EH (cell line): ENCODE data around the gene TMEM135.
A peak's percentile ranks its signal among the peaks of the same experiment; 100 is the strongest.
"Not testable (repeated sequence)": the region's sequence is repeated elsewhere in the genome, so short reads cannot be mapped to it uniquely, and the experiment has no call there.

Experiments
- DNase-seq: peaks from one replicate; pipeline ENCODE4 v3.0.0-alpha.2; 2015; ENCODE audit warnings: low read depth

TMEM135 gene

GRCh38 chr11:87258171-87258833 is 220.6 kb downstream of the TMEM135 start:
- no peak for DNase-seq

GRCh38 chr11:87259736-87260135 is 222.0 kb downstream of the TMEM135 start:
- no peak for DNase-seq

- peak; percentile 81 for DNase-seq
Measured at GRCh38 chr11:87260811-87261210, 223.1 kb downstream of the TMEM135 start.

- DNase-seq, result no peak
Measured at GRCh38 chr11:87263264-87263838, 225.6 kb downstream of the TMEM135 start.

- peak; percentile 47 for DNase-seq
Measured at GRCh38 chr11:87263979-87264378, 226.2 kb downstream of the TMEM135 start.

GRCh38 chr11:87265132-87265531 is 227.4 kb downstream of the TMEM135 start:
- DNase-seq, result peak; percentile 62

GRCh38 chr11:87265979-87266378 is 228.2 kb downstream of the TMEM135 start:
- DNase-seq, result no peak

GRCh38 chr11:87266751-87267150 is 229.0 kb downstream of the TMEM135 start:
- DNase-seq, result no peak

GRCh38 chr11:87271951-87272350 is 234.2 kb downstream of the TMEM135 start:
- not testable (repeated sequence) for DNase-seq

- no peak for DNase-seq
Measured at GRCh38 chr11:87275176-87275575, 237.4 kb downstream of the TMEM135 start.

GRCh38 chr11:87280143-87280542 is 242.4 kb downstream of the TMEM135 start:
- no peak for DNase-seq

GRCh38 chr11:87281496-87281895 is 243.8 kb downstream of the TMEM135 start:
- DNase-seq, result peak; percentile 41

- no peak for DNase-seq
Measured at GRCh38 chr11:87284306-87284705, 246.6 kb downstream of the TMEM135 start.

- DNase-seq, result not testable (repeated sequence)
Measured at GRCh38 chr11:87285674-87286073, 247.9 kb downstream of the TMEM135 start.

- no peak for DNase-seq
Measured at GRCh38 chr11:87286338-87286737, 248.6 kb downstream of the TMEM135 start.

GRCh38 chr11:87290304-87290922 is 252.7 kb downstream of the TMEM135 start:
- DNase-seq, result peak; percentile 68

- no peak for DNase-seq
Measured at GRCh38 chr11:87292598-87292997, 254.9 kb downstream of the TMEM135 start.

GRCh38 chr11:87295237-87295636 is 257.5 kb downstream of the TMEM135 start:
- no peak for DNase-seq

GRCh38 chr11:87296627-87297026 is 258.9 kb downstream of the TMEM135 start:
- no peak for DNase-seq

GRCh38 chr11:87298155-87298554 is 260.4 kb downstream of the TMEM135 start:
- DNase-seq, result no peak

- peak; percentile 14 for DNase-seq
Measured at GRCh38 chr11:87299041-87299481, 261.3 kb downstream of the TMEM135 start.

- DNase-seq, result no peak
Measured at GRCh38 chr11:87300640-87301380, 263.1 kb downstream of the TMEM135 start.
